ENCODE results near the gene QPCTL.

QPCTL gene

DNA sequence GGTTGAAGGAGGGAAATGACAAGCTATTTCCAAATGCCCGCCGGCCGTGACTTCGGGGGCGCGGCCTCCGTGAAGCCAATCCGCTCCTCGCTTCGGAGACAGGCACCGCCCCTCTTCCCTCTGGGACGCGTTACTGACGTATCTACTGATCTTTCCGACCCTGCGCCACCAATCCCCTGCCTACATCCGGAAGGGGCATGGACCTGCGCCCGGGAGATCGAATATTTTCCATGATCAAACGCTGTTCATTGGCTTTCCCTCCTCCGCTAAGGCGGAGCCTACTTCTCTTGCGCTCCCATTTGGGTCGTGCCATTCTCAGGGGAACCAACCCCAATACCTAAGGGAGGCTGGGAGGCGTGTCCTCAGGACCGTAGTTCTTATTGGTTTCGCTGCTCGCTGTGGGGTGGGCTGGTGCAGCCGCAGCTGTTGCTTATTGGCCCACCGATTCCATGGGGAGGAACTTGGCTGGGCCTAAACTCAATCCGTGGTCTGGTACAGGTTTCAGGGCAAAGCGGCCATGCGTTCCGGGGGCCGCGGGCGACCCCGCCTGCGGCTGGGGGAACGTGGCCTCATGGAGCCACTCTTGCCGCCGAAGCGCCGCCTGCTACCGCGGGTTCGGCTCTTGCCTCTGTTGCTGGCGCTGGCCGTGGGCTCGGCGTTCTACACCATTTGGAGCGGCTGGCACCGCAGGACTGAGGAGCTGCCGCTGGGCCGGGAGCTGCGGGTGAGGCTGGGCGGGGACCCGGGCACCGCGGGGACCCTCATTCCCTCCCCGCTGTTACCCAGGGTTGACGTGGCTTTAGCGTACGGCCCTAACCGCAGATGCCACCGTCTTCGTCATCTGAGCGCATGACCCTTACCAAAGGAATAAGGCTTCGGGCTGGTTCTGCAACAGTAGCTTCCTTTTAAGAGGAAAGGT lies at the start of gene QPCTL:
Gene QPCTL (plus strand): TSS at position 480 of the 919 bp plus-strand sequence. CDS start 38 bp downstream, at position 518.
- Histone ChIP-seq H2AFZ (ENCODE audit: low read length) (no peak within 1 kb of the TSS), H3K79me2 (ENCODE audit: insufficient read depth, low read length) (peaks cover 11% of the 10 kb centered on the region), H3K9ac (ENCODE audit: low read length) (peak within 1 kb of the TSS; percentile 92), H3K27me3 (ENCODE audit: insufficient read depth, low read length) (no peaks in the 10 kb centered on the region), H3F3A (ENCODE audit: insufficient read depth, low read length) (no peaks in the 10 kb centered on the region), H3K4me1 (ENCODE audit: insufficient read depth, low read length, severe bottlenecking) (peaks cover 15% of the 10 kb centered on the region), H3K9me3 (ENCODE audit: low read length) (no peaks in the 10 kb centered on the region), H4K20me1 (ENCODE audit: insufficient read depth, low read length) (no peaks in the 10 kb centered on the region), H3K36me3 (ENCODE audit: insufficient read depth, low read length) (peaks cover 44% of the 10 kb centered on the region), H3K4me3 (ENCODE audit: low read depth, low read length, poor library complexity, severe bottlenecking) (peak within 1 kb of the TSS; percentile 83), H3K4me2 (ENCODE audit: low read length) (peak within 1 kb of the TSS; percentile 83), H3K27ac (ENCODE audit: low read depth, low read length, poor library complexity, severe bottlenecking) (peak within 1 kb of the TSS; percentile 74), H3K9me2 (ENCODE audit: low read depth, low read length) (no peaks in the 10 kb centered on the region)
- no peak for TF ChIP-seq EZH2 (IDR thresholded peaks at IDR 0.05; ENCODE audit: borderline replicate concordance, low read length)
- TF ChIP-seq CTCF (IDR thresholded peaks at IDR 0.05; ENCODE audit: low read length), result no peak

DNA sequence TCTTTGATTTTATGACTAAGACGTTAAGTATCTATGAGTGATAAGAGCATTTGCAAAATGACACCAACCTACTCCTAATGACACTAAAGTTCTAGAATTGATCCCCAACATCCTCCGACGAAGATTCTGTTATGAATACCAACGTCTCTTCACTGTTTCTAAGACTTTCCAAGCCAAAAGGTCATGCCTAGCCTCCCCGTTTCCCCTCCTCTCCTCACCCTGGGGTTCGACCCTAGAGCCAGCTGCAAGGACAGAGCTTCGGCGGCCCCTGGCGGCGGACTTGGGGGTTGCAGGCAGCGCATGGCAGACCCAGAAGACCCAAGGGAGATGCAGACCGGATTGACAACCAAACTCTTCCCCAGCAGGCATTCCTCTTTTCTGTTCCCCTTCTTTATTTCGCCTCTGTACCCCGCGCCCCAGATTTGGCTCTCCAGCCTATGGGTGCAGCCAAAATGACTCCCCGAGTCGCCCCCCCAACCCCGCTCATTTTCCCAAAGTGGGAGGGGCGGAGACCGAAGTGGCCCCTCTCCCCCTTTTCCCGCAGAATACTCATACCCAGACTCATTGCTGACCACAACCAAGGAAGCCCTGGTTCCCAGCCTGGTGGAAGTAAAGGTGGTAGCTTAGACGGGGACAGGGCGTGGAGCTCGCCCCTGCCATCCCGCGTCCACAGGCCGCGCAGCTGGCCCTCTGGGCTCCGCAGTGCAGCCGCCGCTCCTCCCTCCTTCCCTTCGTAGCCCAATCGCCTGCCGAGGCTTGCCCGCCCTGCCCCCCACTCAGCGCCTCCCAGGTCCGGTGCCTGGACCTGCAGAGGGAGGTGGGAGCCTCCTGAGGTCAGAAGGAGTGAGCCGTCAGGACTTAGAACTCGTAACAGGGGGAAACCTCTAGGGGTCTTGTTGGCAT lies 49.2 kb upstream of the QPCTL start:
- TF ChIP-seq CTCF (IDR thresholded peaks at IDR 0.05; ENCODE audit: low read length) (peak; percentile 98), EZH2 (IDR thresholded peaks at IDR 0.05; ENCODE audit: borderline replicate concordance, low read length) (no peak)
- Histone ChIP-seq H3K4me1 (ENCODE audit: insufficient read depth, low read length, severe bottlenecking) (peaks cover 48% of the 10 kb centered on the region), H3K79me2 (ENCODE audit: insufficient read depth, low read length) (no peaks in the 10 kb centered on the region), H3K9me2 (ENCODE audit: low read depth, low read length) (no peaks in the 10 kb centered on the region), H2AFZ (ENCODE audit: low read length) (no peak overlapping the region), H3K27ac (ENCODE audit: low read depth, low read length, poor library complexity, severe bottlenecking) (peak overlapping the region; percentile 96), H3F3A (ENCODE audit: insufficient read depth, low read length) (0 out of 2 replicates have a peak, but pooled peaks cover 3% of the 10 kb centered on the region), H3K9me3 (ENCODE audit: low read length) (no peaks in the 10 kb centered on the region), H4K20me1 (ENCODE audit: insufficient read depth, low read length) (no peaks in the 10 kb centered on the region), H3K36me3 (ENCODE audit: insufficient read depth, low read length) (no peaks in the 10 kb centered on the region), H3K4me3 (ENCODE audit: low read depth, low read length, poor library complexity, severe bottlenecking) (peak overlapping the region; percentile 22), H3K4me2 (ENCODE audit: low read length) (peak overlapping the region; percentile 46), H3K27me3 (ENCODE audit: insufficient read depth, low read length) (no peaks in the 10 kb centered on the region), H3K9ac (ENCODE audit: low read length) (no peak overlapping the region)

- Histone ChIP-seq H3K4me3 (ENCODE audit: low read depth, low read length, poor library complexity, severe bottlenecking) (no peak overlapping the region), H3K4me2 (ENCODE audit: low read length) (peak overlapping the region; percentile 46; the same call in 1 of the 2 replicates), H3K79me2 (ENCODE audit: insufficient read depth, low read length) (no peaks in the 10 kb centered on the region), H3K4me1 (ENCODE audit: insufficient read depth, low read length, severe bottlenecking) (peaks cover 44% of the 10 kb centered on the region), H4K20me1 (ENCODE audit: insufficient read depth, low read length) (no peaks in the 10 kb centered on the region), H3K27me3 (ENCODE audit: insufficient read depth, low read length) (no peaks in the 10 kb centered on the region), H3F3A (ENCODE audit: insufficient read depth, low read length) (0 out of 2 replicates have a peak, but pooled peaks cover 3% of the 10 kb centered on the region), H3K9ac (ENCODE audit: low read length) (no peak overlapping the region), H3K27ac (ENCODE audit: low read depth, low read length, poor library complexity, severe bottlenecking) (no peak overlapping the region), H3K9me2 (ENCODE audit: low read depth, low read length) (no peaks in the 10 kb centered on the region), H2AFZ (ENCODE audit: low read length) (no peak overlapping the region), H3K9me3 (ENCODE audit: low read length) (no peaks in the 10 kb centered on the region), H3K36me3 (ENCODE audit: insufficient read depth, low read length) (no peaks in the 10 kb centered on the region)
- TF ChIP-seq EZH2 (IDR thresholded peaks at IDR 0.05; ENCODE audit: borderline replicate concordance, low read length) (no peak), CTCF (IDR thresholded peaks at IDR 0.05; ENCODE audit: low read length) (no peak)
These were observed 48.3 kb upstream of the QPCTL start for GRCh38 chr19:45643927-45644771.
